Measurements from ENCODE around the gene RLBP1.

RLBP1 gene

GRCh38 chr15:89231832-89232231, 10.5 kb upstream of the RLBP1 start:
- no peak for TF ChIP-seq CTCF (IDR thresholded peaks at IDR 0.05; ENCODE audit: low read depth, low read length, missing control alignments)

GRCh38 chr15:89230277-89230676, 8.9 kb upstream of the RLBP1 start:
- H3K4me3 ChIP-seq (replicated peaks; ENCODE audit: low read depth, low read length): no peak overlapping the region
- peak; percentile 6 for TF ChIP-seq CTCF (IDR thresholded peaks at IDR 0.05; ENCODE audit: low read depth, low read length, missing control alignments)
- no peak for DNase-seq (ENCODE audit: extremely low read depth, low read depth)

More at GRCh38 chr15:89231832-89232231, 10.5 kb upstream of the RLBP1 start:
- H3K4me3 ChIP-seq (replicated peaks; ENCODE audit: low read depth, low read length): no peak overlapping the region
- no peak for DNase-seq (ENCODE audit: extremely low read depth, low read depth)

GRCh38 chr15:89227425-89227824, 6.0 kb upstream of the RLBP1 start:
- H3K4me3 ChIP-seq (replicated peaks; ENCODE audit: low read depth, low read length): no peak overlapping the region
- no peak for TF ChIP-seq CTCF (IDR thresholded peaks at IDR 0.05; ENCODE audit: low read depth, low read length, missing control alignments)
- DNase-seq (ENCODE audit: extremely low read depth, low read depth): no peak

GRCh38 chr15:89226359-89227221, 5.2 kb upstream of the RLBP1 start:
- no peak for DNase-seq (ENCODE audit: extremely low read depth, low read depth)
- no peak for TF ChIP-seq CTCF (IDR thresholded peaks at IDR 0.05; ENCODE audit: low read depth, low read length, missing control alignments)

GRCh38 chr15:89225588-89225987, 4.2 kb upstream of the RLBP1 start:
- TF ChIP-seq CTCF (IDR thresholded peaks at IDR 0.05; ENCODE audit: low read depth, low read length, missing control alignments): no peak
- no peak overlapping the region for H3K4me3 ChIP-seq (replicated peaks; ENCODE audit: low read depth, low read length)
- DNase-seq (ENCODE audit: extremely low read depth, low read depth): no peak

More at GRCh38 chr15:89226359-89227221, 5.2 kb upstream of the RLBP1 start:
- H3K4me3 ChIP-seq (replicated peaks; ENCODE audit: low read depth, low read length): no peak overlapping the region

GRCh38 chr15:89218531-89218930, 2.8 kb downstream of the RLBP1 start:
- H3K4me3 ChIP-seq (replicated peaks; ENCODE audit: low read depth, low read length): no peak overlapping the region
- no peak for TF ChIP-seq CTCF (IDR thresholded peaks at IDR 0.05; ENCODE audit: low read depth, low read length, missing control alignments)
- no peak for DNase-seq (ENCODE audit: extremely low read depth, low read depth)

Data from HFF-Myc (cell line).